Kidney (tissue), 14 donors: ENCODE results near the gene P3H1. TPM values are rescaled to one million over a fixed set of nuclear protein-coding genes. Genes with fewer than 3 reads are reported as not detected.

ENCODE experiments used
- DNase-seq, 5 donors: peaks; one replicate each; pipeline ENCODE4 v3.0.0-alpha.2; 2013 to 2020
- FAIRE-seq: peaks from 2 replicates; lab custom pipeline; 2012; peaks lifted over from hg19 to GRCh38; lab: Jason Lieb, UNC
- H3K27ac ChIP-seq, 2 donors: one replicate each; pipeline ENCODE4 v1.7.0; 2013; ENCODE audit warnings: low read depth in 2 of 2, low read length in 2 of 2, inconsistent platforms in 1 of 2
- H3K27me3 ChIP-seq: one replicate; pipeline ENCODE4 v1.7.1; 2013; ENCODE audit warnings: low read length, inconsistent platforms; ENCODE audit not compliant: control insufficient read depth, insufficient read depth
- H3K36me3 ChIP-seq, 3 donors: one replicate each; pipeline versions ENCODE4 v1.7.0 to v1.7.1; 2013; ENCODE audit warnings: low read length in 3 of 3, control low read depth in 1 of 3, inconsistent platforms in 1 of 3; ENCODE audit not compliant: insufficient read depth in 3 of 3, control insufficient read depth in 2 of 3
- H3K4me1 ChIP-seq, 3 donors: one replicate each; pipeline versions ENCODE4 v1.7.0 to v1.7.1; 2013; ENCODE audit warnings: low read length in 3 of 3, inconsistent platforms in 1 of 3, low read depth in 1 of 3; ENCODE audit not compliant: control insufficient read depth in 2 of 3, insufficient read depth in 2 of 3
- H3K4me3 ChIP-seq, 3 donors: one replicate each; pipeline versions ENCODE4 v1.7.0 to v1.8.1; 2013; ENCODE audit warnings: low read length in 3 of 3, control low read depth in 1 of 3, inconsistent platforms in 1 of 3
- H3K9ac ChIP-seq, 3 donors: one replicate each; pipeline versions ENCODE4 v1.7.0 to v1.7.1; 2013; ENCODE audit warnings: low read length in 3 of 3, control low read depth in 1 of 3, inconsistent platforms in 1 of 3
- H3K9me3 ChIP-seq, 3 donors: one replicate each; pipeline versions ENCODE4 v1.7.0 to v1.7.1; 2013; ENCODE audit warnings: low read length in 3 of 3, control low read depth in 1 of 3, inconsistent platforms in 1 of 3; ENCODE audit not compliant: control insufficient read depth in 2 of 3, insufficient read depth in 1 of 3
- intact Hi-C: fragments of 100-400 bp; cut with DNase I; formaldehyde crosslinking; loops from one replicate; pipeline ENCODE4 v1.11.1; 2022
- polyA plus RNA-seq: library from polyadenylated mRNA; stranded (reverse); fragments of 350-450 nt; fragmentation: Illumina TruSeq; extraction: RNeasy Lipid Tissue Mini Kit (QIAGEN cat#74804); gene quantifications from one replicate; pipeline ENCODE4 v1.2.3, GENCODE V29; 2014; ENCODE audit warnings: low read depth, low replicate concordance; ENCODE audit not compliant: insufficient read depth
- total RNA-seq: library from RNA; stranded (reverse); fragmentation: NEBNext Ultra II Directional; extraction: Animal tissue kit (Norgen Biotek cat#: 25700); gene quantifications from one replicate; pipeline ENCODE4 v1.2.1, GENCODE V29; 2021
- TF ChIP-seq, protein P1 (sequence below): IDR thresholded peaks from 3 replicates; pipeline ENCODE4 v1.5.1; 2012; ENCODE audit warnings: mild to moderate bottlenecking, moderate library complexity, borderline replicate concordance; ENCODE audit not compliant: insufficient read depth; ENCODE audit errors: extremely low read depth
- donor health status: control.
- donor health status: control.
- donor health status: control.
- donor health status: control.
- donor health status: control.
- donor health status: DM: yes; HTN: yes; CAD: no.
- donor health status: Normal renal cell carcinoma (clear cell type).

P3H1 gene
- total and polyA plus RNA-seq, 2 donors from 2014 or later = 19.0 to 29.7 TPM

DNA sequence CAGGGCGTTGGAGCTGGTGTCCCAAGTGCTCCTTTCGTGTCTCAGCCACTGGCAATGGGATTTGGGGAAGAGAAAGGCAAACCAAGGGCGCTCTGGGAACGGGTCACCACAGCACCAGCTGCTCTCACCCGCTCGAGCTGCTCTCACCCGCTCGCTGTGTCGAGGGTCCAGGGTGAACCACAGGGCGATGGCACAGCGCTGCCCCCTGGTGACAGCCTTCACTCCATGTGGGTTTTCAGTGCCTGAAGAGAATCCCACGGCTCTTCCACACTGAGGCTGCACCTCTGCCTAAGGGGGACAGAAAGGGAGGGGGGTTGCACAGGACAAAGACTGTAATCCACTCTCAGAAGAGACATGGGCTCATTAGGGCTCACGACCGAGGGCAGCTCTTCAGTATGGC, 19.7 kb downstream of the P3H1 start:
- peaks cover 3 to 25% (median 17%) of the 10 kb centered on the region in 3 donors for H3K36me3 ChIP-seq
- FAIRE-seq (no peak), DNase-seq (peak in 4 of 5 donors; percentile 62 to 73 (median 68))
- peaks cover 0 to 2% (median 0%) of the 10 kb centered on the region in 3 donors for H3K4me1 ChIP-seq
- TF ChIP-seq, protein P1, sequence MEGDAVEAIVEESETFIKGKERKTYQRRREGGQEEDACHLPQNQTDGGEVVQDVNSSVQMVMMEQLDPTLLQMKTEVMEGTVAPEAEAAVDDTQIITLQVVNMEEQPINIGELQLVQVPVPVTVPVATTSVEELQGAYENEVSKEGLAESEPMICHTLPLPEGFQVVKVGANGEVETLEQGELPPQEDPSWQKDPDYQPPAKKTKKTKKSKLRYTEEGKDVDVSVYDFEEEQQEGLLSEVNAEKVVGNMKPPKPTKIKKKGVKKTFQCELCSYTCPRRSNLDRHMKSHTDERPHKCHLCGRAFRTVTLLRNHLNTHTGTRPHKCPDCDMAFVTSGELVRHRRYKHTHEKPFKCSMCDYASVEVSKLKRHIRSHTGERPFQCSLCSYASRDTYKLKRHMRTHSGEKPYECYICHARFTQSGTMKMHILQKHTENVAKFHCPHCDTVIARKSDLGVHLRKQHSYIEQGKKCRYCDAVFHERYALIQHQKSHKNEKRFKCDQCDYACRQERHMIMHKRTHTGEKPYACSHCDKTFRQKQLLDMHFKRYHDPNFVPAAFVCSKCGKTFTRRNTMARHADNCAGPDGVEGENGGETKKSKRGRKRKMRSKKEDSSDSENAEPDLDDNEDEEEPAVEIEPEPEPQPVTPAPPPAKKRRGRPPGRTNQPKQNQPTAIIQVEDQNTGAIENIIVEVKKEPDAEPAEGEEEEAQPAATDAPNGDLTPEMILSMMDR = peak; percentile 72
- H3K9me3 ChIP-seq = no peaks in the 10 kb centered on the region
- intact Hi-C loops = loop anchor here (10.0 kb wide), 1 partner anchor 162 kb away; no protein-coding TSS in a partner anchor
- H3K4me3 ChIP-seq = no peak overlapping the region
- no peak overlapping the region for H3K27ac ChIP-seq
- H3K9ac ChIP-seq = no peak overlapping the region
- H3K27me3 ChIP-seq = no peaks in the 10 kb centered on the region

DNA sequence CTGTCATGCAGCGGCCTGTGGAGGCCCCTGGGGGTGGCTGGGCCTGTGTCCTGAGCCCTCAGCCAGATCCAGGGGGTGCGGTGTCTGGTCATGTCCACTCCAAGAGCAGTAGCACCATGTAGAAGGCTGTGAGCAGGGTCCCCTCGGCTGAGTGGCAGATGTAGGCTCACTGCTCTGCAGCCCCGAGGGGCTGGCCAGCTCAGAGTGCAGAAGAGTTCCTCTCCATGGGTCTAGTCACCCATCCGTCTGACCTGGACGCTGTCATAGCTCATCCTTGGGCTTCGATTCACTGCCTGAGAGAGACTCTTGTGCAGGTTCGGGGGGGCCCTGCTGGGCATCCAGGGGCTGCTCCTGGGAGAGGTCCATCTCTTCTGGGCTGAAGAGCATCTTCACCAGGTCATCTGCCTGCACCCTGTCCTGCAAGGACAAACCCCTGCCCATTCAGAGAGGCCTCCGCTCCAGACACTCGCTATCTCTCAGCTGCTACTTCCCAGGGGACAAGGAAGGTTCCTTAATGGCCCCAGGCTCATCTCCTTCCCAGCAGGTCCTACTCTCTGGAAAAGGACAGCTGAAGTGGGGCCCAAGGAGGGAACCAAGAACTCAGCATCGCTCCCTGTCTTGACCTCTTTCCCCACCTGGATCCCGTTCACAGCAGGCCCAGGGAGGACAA, 20.3 kb downstream of the P3H1 start:
- Histone ChIP-seq H3K27ac (no peak overlapping the region), H3K27me3 (no peaks in the 10 kb centered on the region), H3K9me3 (no peaks in the 10 kb centered on the region), H3K4me3 (no peak overlapping the region), H3K36me3 (peaks cover 0 to 22% (median 14%) of the 10 kb centered on the region in 3 donors), H3K4me1 (peaks cover 0 to 2% (median 0%) of the 10 kb centered on the region in 3 donors), H3K9ac (no peak overlapping the region)
- TF ChIP-seq, protein P1 = no peak
- DNase-seq (no peak), FAIRE-seq (no peak)
- intact Hi-C loops = loop anchor here (10.0 kb wide), 1 partner anchor 162 kb away; no protein-coding TSS in a partner anchor

DNA sequence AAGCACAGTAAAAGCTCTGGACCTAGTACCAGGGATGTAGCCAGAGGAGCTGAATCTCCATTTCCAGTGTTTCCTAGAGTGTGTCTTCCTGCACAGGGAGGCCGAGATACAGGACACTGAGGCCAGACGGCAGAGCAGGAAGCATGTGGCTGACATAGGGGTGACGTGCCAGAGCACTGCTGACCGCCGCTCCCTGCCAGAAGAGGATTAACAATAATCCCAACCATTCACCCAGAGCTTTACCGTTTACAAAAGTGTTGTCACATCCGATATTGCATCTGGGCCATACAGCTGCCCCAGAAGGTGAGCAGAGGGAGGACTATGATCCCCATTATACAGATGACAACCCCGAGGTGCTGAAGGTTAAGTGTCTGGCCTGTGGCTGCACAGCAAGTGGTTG, 21.0 kb downstream of the P3H1 start:
- TF ChIP-seq, protein P1 = no peak
- H3K9me3 ChIP-seq = no peaks in the 10 kb centered on the region
- H3K27me3 ChIP-seq = no peaks in the 10 kb centered on the region
- no peak overlapping the region for H3K27ac ChIP-seq
- H3K36me3 ChIP-seq = peaks cover 0 to 22% (median 14%) of the 10 kb centered on the region in 3 donors
- DNase-seq = no peak
- no peak overlapping the region for H3K4me3 ChIP-seq
- intact Hi-C loops = loop anchor here (10.0 kb wide), 1 partner anchor 161 kb away; no protein-coding TSS in a partner anchor
- FAIRE-seq = no peak
- H3K4me1 ChIP-seq = peaks cover 0 to 2% (median 0%) of the 10 kb centered on the region in 3 donors
- no peak overlapping the region for H3K9ac ChIP-seq
